Thoracic aorta (tissue), 2 donors: ENCODE results near the gene DGKA. TPM values are rescaled to one million over a fixed set of nuclear protein-coding genes. Genes with fewer than 3 reads are reported as not detected.
"Not testable (repeated sequence)": the region's sequence is repeated elsewhere in the genome, so short reads cannot be mapped to it uniquely, and the experiment has no call there.

Experiments
- ATAC-seq: fragments of 150-250 bp; one replicate; pipeline ENCODE4 v1.8.0; 2017; ENCODE audit warnings: low read depth; ENCODE audit not compliant: insufficient number of reproducible peaks, low FRiP score
- DNase-seq: peaks from one replicate; pipeline ENCODE4 v3.0.0-alpha.2; 2020; ENCODE audit warnings: low spot score
- H3K27ac ChIP-seq, 2 donors: fragments of 200-600 bp; sonication (generic); 1 replicate in 1 of 2; 2 replicates in 1 of 2; pipeline ENCODE4 v1.5.1; 2016; ENCODE audit warnings: mild to moderate bottlenecking in 2 of 2, moderate library complexity in 2 of 2
- H3K27me3 ChIP-seq: fragments of 200-600 bp; sonication (generic); replicated peaks from 2 replicates; pipeline ENCODE4 v1.6.0; 2016; ENCODE audit warnings: mild to moderate bottlenecking; ENCODE audit not compliant: insufficient read depth
- H3K36me3 ChIP-seq: fragments of 200-600 bp; sonication (generic); one replicate; pipeline ENCODE4 v1.5.1; 2016
- H3K4me1 ChIP-seq, 2 donors: fragments of 200-600 bp; sonication (generic); 1 replicate in 1 of 2; 2 replicates in 1 of 2; pipeline versions ENCODE4 v1.5.1 to v1.6.0; 2016; ENCODE audit warnings: low read depth in 2 of 2, mild to moderate bottlenecking in 1 of 2; ENCODE audit not compliant: control insufficient read depth in 1 of 2
- H3K4me3 ChIP-seq: fragments of 200-600 bp; sonication (generic); 2 replicates; pipeline ENCODE4 v1.5.1; 2016; ENCODE audit warnings: mild to moderate bottlenecking
- H3K9me3 ChIP-seq: fragments of 200-600 bp; sonication (generic); 2 replicates; pipeline ENCODE4 v1.5.1; 2016
- CTCF ChIP-seq: fragments of 200-600 bp; sonication (generic); IDR thresholded peaks from one replicate; pipeline ENCODE4 v1.5.1; 2019; ENCODE audit warnings: antibody characterized with exemption
- total RNA-seq, 2 donors: library from RNA; depleted of rRNA; stranded (reverse); fragments of >200 nt; gene quantifications; one replicate each; pipeline versions ENCODE4 v1.1.0 to v1.2.3, GENCODE V29; 2016

DGKA gene
- total RNA-seq, 2 donors from 2014 or later, result 72.8 to 104 TPM

- Histone ChIP-seq H3K27me3 (no peaks in the 10 kb centered on the region), H3K27ac (no peak overlapping the region), H3K4me3 (no peak overlapping the region), H3K36me3 (peaks cover 37% of the 10 kb centered on the region), H3K4me1 (peaks cover 0 to 8% of the 10 kb centered on the region in 2 donors), H3K9me3 (no peaks in the 10 kb centered on the region)
- ATAC-seq (no peak), DNase-seq (no peak)
- no peak for TF ChIP-seq CTCF
Measured at GRCh38 chr12:55983232-55983842, 52.4 kb downstream of the DGKA start.

- H3K27ac ChIP-seq, result no peak overlapping the region
- no peak overlapping the region for H3K4me3 ChIP-seq
- peaks cover 47% of the 10 kb centered on the region for H3K36me3 ChIP-seq
- DNase-seq (no peak), ATAC-seq (no peak)
- TF ChIP-seq CTCF, result no peak
- H3K4me1 ChIP-seq, result no peaks in the 10 kb centered on the region
- no peaks in the 10 kb centered on the region for H3K9me3 ChIP-seq
- H3K27me3 ChIP-seq, result no peaks in the 10 kb centered on the region
Measured at GRCh38 chr12:55984861-55985260, 53.9 kb downstream of the DGKA start.

- H3K27ac ChIP-seq, result no peak overlapping the region
- H3K4me1 ChIP-seq, result no peaks in the 10 kb centered on the region
- H3K36me3 ChIP-seq, result peaks cover 50% of the 10 kb centered on the region
- no peaks in the 10 kb centered on the region for H3K27me3 ChIP-seq
- DNase-seq (no peak), ATAC-seq (no peak)
- no peaks in the 10 kb centered on the region for H3K9me3 ChIP-seq
- no peak for TF ChIP-seq CTCF
- H3K4me3 ChIP-seq, result no peak overlapping the region
Measured at GRCh38 chr12:55985341-55985740, 54.4 kb downstream of the DGKA start.

- not testable (repeated sequence) for H3K4me1 ChIP-seq, H3K27me3 ChIP-seq, H3K4me3 ChIP-seq, ATAC-seq, DNase-seq, H3K9me3 ChIP-seq, H3K27ac ChIP-seq
- peaks cover 52% of the 10 kb centered on the region for H3K36me3 ChIP-seq
Measured at GRCh38 chr12:55985976-55986375, 55.0 kb downstream of the DGKA start.

GRCh38 chr12:55991110-55991509 is 60.1 kb downstream of the DGKA start:
- no peak for TF ChIP-seq CTCF
- ATAC-seq (no peak), DNase-seq (no peak)
- H3K4me1 ChIP-seq, result no peaks in the 10 kb centered on the region
- H3K4me3 ChIP-seq, result no peak overlapping the region
- H3K27ac ChIP-seq, result no peak overlapping the region
- H3K27me3 ChIP-seq, result no peaks in the 10 kb centered on the region
- no peaks in the 10 kb centered on the region for H3K9me3 ChIP-seq
- H3K36me3 ChIP-seq, result peaks cover 66% of the 10 kb centered on the region
